Lower leg skin (tissue), 4 donors: Measurements from ENCODE around the gene MGST1. TPM values are rescaled to one million over a fixed set of nuclear protein-coding genes. Genes with fewer than 3 reads are reported as not detected.

ENCODE experiments used
- DNase-seq, 2 donors: peaks; one replicate each; pipeline ENCODE4 v3.0.0-alpha.2; 2019; ENCODE audit warnings: low spot score in 2 of 2
- H3K4me3 ChIP-seq: fragments of 200-600 bp; sonication (generic); 2 replicates; pipeline ENCODE4 v1.5.1; 2017; ENCODE audit warnings: mild to moderate bottlenecking, low read depth; ENCODE audit not compliant: poor library complexity, severe bottlenecking
- POLR2A ChIP-seq, 2 donors: fragments of 450-650 bp; IDR thresholded peaks; one replicate each; pipeline ENCODE4 v1.6.1; 2016 to 2017; ENCODE audit warnings: antibody characterized with exemption in 2 of 2, mild to moderate bottlenecking in 1 of 2, moderate library complexity in 1 of 2
- WGBS, 2 donors: methylation state at CpG; one replicate each; pipeline ENCODE4 v1.1.5; 2018; 5-methylcytosine and 5-hydroxymethylcytosine counted together
- intact Hi-C: fragments of 100-400 bp; cut with DNase I; formaldehyde crosslinking; loops from one replicate; pipeline ENCODE4 v1.15.0; 2023; ENCODE audit warnings: low total_unique reads
- total RNA-seq, 4 donors: library from RNA; depleted of rRNA; stranded (reverse); fragments of >200 nt; gene quantifications; one replicate each; pipeline ENCODE4 v1.1.0, GENCODE V29; 2016
- TF ChIP-seq, protein P1 (sequence below), 3 donors: fragments of 450-650 bp; IDR thresholded peaks; one replicate each; pipeline ENCODE4 v1.5.1; 2016; ENCODE audit warnings: antibody characterized with exemption in 3 of 3, mild to moderate bottlenecking in 3 of 3, moderate library complexity in 2 of 3

Gene MGST1
- total RNA-seq, 4 donors from 2014 or later: 47.9 to 95.1 (median 59.3) TPM

GRCh38 chr12:16352481-16352880 is 5.0 kb downstream of the MGST1 start:
- TF ChIP-seq POLR2A (IDR thresholded peaks at IDR 0.05): no peak
- TF ChIP-seq, protein P1, sequence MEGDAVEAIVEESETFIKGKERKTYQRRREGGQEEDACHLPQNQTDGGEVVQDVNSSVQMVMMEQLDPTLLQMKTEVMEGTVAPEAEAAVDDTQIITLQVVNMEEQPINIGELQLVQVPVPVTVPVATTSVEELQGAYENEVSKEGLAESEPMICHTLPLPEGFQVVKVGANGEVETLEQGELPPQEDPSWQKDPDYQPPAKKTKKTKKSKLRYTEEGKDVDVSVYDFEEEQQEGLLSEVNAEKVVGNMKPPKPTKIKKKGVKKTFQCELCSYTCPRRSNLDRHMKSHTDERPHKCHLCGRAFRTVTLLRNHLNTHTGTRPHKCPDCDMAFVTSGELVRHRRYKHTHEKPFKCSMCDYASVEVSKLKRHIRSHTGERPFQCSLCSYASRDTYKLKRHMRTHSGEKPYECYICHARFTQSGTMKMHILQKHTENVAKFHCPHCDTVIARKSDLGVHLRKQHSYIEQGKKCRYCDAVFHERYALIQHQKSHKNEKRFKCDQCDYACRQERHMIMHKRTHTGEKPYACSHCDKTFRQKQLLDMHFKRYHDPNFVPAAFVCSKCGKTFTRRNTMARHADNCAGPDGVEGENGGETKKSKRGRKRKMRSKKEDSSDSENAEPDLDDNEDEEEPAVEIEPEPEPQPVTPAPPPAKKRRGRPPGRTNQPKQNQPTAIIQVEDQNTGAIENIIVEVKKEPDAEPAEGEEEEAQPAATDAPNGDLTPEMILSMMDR (IDR thresholded peaks at IDR 0.05): no peak
- WGBS, 2 donors: 43 to 49% methylated on average over 1 of the region's 1 CpG
- H3K4me3 ChIP-seq: no peak overlapping the region
- no peak for DNase-seq
- intact Hi-C loops: no loop called here

- intact Hi-C loops: no loop called here
- WGBS, 2 donors: 54 to 73% methylated on average over 4 of the region's 4 CpGs
These were observed 11.4 kb downstream of the MGST1 start for GRCh38 chr12:16358878-16359277.

GRCh38 chr12:16359512-16360491 is 12.4 kb downstream of the MGST1 start:
- TF ChIP-seq POLR2A (IDR thresholded peaks at IDR 0.05): no peak
- TF ChIP-seq, protein P1 (IDR thresholded peaks at IDR 0.05): no peak
- DNase-seq: no peak
- H3K4me3 ChIP-seq: no peak overlapping the region
- intact Hi-C loops: no loop called here
- 78 to 82% methylated on average over 20 of the region's 20 CpGs for WGBS, 2 donors

More at GRCh38 chr12:16358878-16359277, 11.4 kb downstream of the MGST1 start:
- no peak for TF ChIP-seq POLR2A (IDR thresholded peaks at IDR 0.05)
- TF ChIP-seq, protein P1 (IDR thresholded peaks at IDR 0.05): no peak
- no peak for DNase-seq
- H3K4me3 ChIP-seq: no peak overlapping the region

- no peak overlapping the region for H3K4me3 ChIP-seq
- TF ChIP-seq POLR2A (IDR thresholded peaks at IDR 0.05): no peak
- TF ChIP-seq, protein P1 (IDR thresholded peaks at IDR 0.05): no peak
- intact Hi-C loops: no loop called here
- WGBS, 2 donors: 78 to 85% methylated on average over 7 of the region's 7 CpGs
- no peak for DNase-seq
These were observed 13.8 kb downstream of the MGST1 start for GRCh38 chr12:16361142-16361783.

DNA sequence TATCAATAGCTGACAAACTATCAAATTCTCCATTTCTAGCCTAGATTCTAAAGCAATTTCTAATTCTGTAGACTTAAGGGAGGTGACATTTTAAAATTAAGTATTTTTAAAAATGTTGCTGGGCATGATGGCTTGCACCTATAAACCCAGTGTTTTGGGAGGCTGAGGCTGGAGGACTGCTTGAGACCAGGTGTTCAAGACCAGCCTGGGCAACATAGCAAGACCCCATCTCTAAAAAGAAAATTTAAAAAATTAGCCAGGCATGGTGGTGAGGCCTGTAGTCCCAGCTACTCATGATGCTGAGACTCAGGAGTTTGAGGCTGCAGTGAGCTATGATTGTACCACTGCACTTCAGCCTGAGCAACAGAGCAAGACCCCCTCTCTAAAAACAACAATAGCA is 15.1 kb downstream of the MGST1 start:
- DNase-seq: no peak
- intact Hi-C loops: no loop called here
- no peak for TF ChIP-seq POLR2A (IDR thresholded peaks at IDR 0.05)
- TF ChIP-seq, protein P1 (IDR thresholded peaks at IDR 0.05): no peak
- H3K4me3 ChIP-seq: no peak overlapping the region
